OCI-M1 (cell line): ENCODE data around the gene IL4I1.

ENCODE experiments used
- DNase-seq: peaks from one replicate; lab custom pipeline; 2025; lab: John Stamatoyannopoulos, UW

Gene IL4I1

DNA sequence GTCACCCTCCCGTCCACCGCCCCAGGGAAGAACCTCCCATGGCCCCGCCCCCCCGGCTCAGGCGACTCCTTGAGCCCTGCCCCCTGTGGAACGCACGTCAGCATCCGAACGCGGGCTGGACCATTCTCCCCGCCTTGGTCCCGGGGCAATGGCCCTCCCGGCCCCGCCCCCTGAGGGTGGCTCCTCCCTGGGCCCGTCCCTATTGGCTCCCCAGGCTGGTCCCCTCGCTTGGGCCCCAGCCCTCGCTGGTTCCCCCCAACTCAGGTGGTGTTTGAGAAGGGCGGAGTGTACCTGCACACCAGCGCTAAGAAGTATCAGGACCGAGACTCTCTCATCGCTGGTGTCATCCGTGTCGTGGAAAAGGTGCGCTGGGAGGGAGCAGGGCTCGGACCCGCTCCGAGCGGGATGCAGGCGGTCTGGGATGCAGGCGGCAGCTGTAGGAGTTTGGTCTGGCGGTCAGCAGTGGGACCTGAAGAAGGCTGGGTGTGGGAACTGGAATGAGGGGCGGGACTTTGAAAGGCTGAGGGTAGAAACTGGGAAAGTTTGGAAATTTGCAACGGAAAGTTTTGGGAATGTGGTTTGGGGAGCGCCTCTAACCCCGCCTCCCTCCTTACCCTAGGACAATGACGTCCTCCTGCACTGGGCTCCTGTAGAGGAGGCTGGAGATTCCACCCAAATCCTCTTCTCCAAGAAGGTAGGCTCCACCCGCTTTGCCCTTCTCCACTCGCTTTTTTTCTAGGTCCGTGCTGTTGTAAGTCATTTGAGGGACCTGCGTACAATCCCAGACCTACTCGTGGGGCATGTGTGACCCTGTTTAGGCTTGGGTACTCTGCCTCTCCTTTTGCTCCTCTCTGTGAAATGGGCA, 18.6 kb downstream of the IL4I1 start:
- peak; percentile 99 for DNase-seq

DNA sequence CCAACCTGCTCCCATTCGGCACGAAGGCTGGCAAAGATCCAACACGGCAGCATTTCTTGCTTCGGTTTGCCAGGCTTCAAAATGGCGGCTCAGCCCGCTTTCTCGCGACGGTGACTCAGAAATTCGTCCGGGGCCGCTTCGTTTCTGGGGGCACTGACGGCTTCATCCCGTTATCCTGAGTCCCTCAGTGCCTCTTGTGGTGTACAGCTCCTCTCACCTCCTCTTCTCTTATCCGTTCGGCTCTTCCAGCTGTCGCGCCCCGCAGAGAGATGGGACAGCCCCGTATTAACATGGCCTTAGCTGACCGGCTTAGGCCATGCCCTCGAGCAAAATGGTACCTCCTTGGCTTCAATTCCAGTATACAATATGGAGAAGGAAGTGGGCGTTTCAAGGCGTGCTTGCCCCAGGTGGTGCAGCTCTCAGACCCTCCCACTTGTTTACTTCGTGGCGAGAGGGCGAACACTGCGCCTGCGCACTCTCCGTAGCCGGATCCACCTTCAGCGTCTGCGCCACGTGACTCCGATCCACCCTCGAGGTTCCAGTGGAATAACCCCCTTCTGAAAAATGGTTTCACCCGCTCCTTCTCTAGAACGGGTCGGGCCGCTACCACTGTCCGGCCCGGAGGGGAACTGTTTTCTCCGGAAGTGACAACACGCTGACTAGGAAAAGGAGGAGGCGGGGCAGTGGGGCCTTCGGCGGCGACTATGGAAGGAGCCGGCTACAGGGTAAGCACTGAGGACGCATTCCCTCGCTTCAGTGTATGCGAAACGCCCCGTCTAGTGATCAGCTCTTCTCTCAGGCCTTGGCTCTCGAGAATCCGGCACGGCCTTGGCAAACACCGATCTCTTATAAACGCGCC, 19.4 kb downstream of the IL4I1 start, which contains the start of the genes AKT1S1 and TBC1D17:
TSS of gene AKT1S1 (minus strand) at position 336 of the 859 bp plus-strand sequence. CDS start 4,060 bp downstream, outside the sequence.
TSS of gene TBC1D17 (plus strand) at position 683 of the 859 bp plus-strand sequence. CDS start at position 705, 22 bp downstream.
- peak; percentile 100 for DNase-seq

GRCh38 chr19:49876422-49877019, 20.2 kb downstream of the IL4I1 start:
- DNase-seq: peak; percentile 99

- peak; percentile 78 for DNase-seq
Measured at GRCh38 chr19:49875857-49876421, 20.7 kb downstream of the IL4I1 start.

DNA sequence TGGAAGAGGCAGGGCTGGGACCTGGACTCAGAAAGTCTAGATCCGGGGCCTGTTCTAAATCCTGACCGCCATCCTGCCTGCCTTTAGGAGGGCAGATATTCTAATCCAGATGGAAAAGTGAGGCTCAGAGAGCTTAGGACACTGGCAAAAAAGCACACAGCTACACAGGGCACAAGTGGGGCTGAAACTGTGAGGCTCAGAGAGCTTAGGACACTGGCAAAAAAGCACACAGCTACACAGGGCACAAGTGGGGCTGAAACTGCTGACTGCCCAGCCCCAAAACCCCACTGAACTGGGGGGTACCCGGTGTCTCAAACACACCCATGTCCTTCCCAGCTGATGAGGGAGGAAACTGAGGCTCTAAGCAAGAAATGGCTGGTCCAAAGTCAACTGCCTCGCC, 21.5 kb downstream of the IL4I1 start:
- DNase-seq: no peak

DNA sequence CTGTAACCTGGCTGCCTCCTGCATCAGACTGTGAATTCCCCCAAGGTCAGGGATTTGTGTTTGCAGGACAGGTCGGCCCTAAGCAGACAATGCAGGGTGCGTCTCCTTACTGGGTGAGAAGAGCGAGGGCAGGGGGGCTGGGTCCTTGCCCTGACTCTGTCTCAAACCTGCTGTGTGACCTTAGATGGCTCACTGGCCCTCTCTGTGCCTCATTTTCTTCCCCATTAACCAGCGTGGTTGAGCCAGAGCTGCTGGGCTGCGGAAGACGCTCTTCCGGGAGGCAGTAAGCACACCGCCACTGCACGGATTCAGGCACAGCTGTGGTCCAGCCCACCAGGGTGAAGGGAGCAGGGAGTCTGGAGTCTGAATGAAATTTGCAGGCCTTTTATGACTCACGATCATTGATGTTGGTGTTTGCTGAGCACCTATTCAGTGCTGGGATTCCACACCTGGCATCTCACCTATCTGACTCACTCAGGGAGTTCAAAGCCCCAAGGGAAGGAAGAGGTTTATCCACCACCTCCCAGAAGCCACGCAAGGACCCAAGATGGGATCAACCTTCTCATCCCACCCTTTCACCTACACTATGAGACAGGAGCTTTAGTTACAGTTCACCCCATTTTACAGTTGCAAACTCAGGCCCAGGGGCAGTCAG, 22.1 kb downstream of the IL4I1 start:
- DNase-seq: no peak

- DNase-seq: no peak
Measured at GRCh38 chr19:49873834-49874233, 22.9 kb downstream of the IL4I1 start.

- no peak for DNase-seq
Measured at GRCh38 chr19:49873129-49873521, 23.6 kb downstream of the IL4I1 start.

- DNase-seq: no peak
Measured at GRCh38 chr19:49872245-49873128, 24.2 kb downstream of the IL4I1 start.

GRCh38 chr19:49871349-49871985, 25.2 kb downstream of the IL4I1 start:
- DNase-seq: no peak

- peak; percentile 61 for DNase-seq
Measured at GRCh38 chr19:49870309-49870901, 26.3 kb downstream of the IL4I1 start.

- peak; percentile 100 for DNase-seq
Measured at GRCh38 chr19:49869484-49870308, 27.0 kb downstream of the IL4I1 start.

DNA sequence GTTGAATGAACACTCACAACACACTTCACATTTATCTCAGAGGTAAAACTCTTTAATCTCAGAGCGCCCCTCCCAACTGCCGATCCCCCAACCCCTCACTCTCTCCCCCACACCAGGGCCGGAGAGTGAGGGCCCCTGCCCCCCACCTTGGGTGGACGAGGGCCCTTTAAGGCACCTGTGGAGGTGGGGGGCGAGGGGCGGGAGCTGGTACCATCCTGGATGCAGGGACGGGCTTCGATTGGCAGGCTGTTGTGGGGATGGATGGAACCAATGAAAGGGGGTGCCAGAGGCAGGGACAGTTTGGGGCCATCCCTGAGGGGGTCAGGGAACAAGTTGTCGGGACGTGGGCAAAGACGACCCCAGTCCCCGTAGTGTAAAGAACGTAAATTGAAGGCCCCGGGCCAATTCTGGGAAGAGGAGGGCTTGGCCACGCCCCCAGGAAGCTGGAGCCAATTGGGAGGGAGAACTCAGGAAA, 27.6 kb downstream of the IL4I1 start:
- no peak for DNase-seq

DNA sequence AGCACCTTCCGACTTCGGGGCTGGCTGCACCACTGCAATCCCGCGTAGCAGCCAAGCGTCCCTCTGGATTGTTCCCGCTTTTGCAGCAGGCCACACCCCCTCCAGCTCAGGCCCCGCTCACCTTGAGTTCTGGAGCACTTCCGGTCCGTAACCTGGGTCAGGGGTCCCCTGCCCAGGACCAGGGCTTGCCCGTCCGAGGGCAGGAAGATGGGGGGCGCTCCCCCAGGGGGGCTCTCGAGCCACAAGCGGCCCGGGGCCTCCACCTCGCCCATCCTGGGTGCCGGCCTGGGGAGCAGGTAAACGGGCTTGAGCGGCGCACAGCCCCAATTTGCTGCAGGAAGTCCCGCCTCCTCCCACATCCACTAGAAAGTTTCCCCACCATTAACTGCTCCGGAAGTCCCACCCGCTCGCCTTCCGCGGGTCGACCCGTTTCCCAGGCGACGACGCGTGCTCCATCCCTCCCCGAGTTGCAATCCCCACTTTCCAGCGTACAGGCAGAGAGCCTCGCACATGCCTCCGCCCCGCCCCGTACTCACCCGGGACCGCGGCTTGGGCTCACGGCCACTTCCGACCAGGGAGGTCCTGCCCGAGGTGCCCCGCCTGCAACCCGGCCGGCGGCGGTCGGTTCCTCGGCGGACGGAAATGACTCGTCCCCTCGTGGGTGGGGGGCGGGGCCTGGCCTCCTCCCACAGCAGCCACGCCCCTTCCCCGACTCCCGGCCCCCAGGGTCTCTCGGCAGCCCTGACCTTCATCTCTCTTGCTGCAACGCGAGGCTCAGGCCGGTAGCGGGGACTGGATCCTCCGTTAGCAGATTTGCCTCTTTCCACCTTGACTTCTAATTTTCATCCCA, 29.5 kb downstream of the IL4I1 start, which contains the start of gene PNKP:
TSS of gene PNKP (minus strand) at position 644 of the 850 bp plus-strand sequence. CDS start at position 272, 372 bp downstream.
- peak; percentile 97 for DNase-seq

DNA sequence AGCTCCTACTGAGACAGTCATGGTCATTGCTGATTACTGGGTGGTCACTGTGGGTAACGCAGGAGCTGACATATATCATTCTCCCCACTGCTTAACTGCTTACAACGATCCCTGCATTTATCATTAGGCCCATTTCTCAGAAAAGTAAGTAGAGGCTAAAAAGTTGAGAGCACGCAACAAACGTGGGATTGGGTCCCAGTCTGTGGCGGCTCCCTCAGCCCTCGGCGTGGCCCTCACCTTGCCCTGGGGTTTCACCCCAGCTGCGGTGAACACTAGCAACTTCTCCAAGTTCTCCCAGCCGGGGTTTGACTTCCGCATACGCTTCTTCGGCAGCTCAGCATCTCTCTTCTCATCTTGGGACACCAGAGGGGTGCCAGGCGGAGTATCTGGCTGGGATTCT, 31.8 kb downstream of the IL4I1 start:
- DNase-seq: no peak

- DNase-seq: no peak
Measured at GRCh38 chr19:49863935-49864320, 32.8 kb downstream of the IL4I1 start.

- DNase-seq: no peak
Measured at GRCh38 chr19:49863254-49863934, 33.3 kb downstream of the IL4I1 start.
